ENCODE data around the gene IL15RA.

Gene IL15RA, protein sequence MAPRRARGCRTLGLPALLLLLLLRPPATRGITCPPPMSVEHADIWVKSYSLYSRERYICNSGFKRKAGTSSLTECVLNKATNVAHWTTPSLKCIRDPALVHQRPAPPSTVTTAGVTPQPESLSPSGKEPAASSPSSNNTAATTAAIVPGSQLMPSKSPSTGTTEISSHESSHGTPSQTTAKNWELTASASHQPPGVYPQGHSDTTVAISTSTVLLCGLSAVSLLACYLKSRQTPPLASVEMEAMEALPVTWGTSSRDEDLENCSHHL

DNA sequence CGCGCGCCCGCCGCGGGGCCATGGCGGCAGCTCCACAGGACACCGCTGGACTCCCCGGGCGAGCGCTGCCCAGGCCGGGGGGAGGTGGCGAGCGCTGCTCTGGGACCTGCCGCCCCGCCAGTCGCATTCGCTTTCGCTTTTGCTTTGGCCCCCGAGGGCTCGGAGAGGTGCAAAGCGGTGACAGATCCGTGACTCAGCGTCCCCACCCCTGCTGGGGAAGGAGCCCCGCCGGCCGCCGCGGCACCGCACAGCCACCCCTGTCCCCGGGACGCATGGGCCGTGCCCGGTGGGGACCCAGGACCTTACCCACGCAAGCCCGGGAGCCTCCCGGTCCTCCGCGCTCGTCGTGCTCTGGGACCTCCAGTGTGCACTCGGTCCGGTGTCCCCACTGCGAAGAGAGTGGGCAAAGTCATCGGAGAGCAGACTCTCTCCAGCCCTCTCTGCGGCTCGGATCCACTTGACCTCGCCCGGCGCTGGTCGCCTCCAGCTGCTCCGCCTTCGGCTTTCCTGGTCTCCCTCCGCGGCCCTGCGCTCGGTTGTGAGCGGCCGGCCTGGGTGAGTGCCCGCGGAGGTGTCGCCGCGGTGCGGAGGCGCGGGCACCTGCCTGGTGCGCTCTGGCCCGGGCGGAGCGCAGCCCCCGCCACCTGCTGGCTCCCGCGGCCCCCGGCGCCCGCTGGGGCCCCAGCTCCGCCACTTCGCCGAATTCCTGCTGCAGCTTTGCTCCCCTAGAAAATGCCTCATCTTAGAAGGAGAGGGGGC is at the start of gene IL15RA:
TSS of gene IL15RA (minus strand) at position 73 of the 759 bp plus-strand sequence. CDS start at position 22, 51 bp downstream.
- peak; percentile 76 for DNase-seq (ENCODE audit: low spot score)

DNA sequence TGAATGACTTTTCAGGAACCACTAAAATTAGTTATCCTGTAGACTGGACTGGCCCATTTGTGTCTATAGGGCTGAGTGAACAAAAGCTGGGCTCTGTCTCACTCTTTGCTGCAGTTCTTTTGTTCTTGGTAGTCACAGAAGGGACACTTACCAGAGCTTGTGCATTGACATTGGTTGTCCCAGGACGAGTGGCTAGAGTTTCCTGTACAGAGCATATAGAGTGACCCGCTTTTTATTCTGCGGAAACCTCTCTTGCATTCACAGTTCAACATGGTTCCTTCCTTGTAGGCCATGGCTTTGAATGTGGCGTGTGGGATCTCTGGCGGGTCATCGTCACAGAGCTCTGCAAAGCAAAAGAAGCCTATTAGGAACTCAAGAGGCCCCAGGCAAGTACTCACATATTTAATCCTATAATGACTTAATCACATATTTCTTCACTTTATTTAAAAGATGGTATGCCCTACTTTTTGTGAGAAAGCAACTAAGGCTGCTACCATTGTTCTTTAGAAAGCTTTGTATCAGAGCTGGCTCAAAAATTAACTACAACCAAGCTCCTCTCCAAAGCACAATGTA is 48.4 kb upstream of the IL15RA start:
- DNase-seq (ENCODE audit: low spot score) = no peak

DNA sequence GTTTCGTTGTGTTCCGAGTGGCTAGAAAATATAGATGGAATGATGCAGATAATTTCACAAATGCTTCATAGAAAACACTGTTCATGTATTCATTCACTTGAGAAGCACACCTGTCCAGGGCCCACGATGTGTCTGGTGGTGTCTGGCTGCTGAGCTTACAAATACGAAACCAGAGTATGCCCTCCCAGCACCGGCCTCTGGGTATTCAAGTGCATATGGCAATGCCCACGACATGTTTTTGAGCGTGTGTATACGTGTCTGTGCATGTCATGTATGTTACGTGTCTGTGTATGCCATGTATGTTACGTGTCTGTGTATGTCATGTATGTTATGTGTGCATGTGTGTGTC is 47.0 kb upstream of the IL15RA start:
- DNase-seq (ENCODE audit: low spot score) = no peak

DNA sequence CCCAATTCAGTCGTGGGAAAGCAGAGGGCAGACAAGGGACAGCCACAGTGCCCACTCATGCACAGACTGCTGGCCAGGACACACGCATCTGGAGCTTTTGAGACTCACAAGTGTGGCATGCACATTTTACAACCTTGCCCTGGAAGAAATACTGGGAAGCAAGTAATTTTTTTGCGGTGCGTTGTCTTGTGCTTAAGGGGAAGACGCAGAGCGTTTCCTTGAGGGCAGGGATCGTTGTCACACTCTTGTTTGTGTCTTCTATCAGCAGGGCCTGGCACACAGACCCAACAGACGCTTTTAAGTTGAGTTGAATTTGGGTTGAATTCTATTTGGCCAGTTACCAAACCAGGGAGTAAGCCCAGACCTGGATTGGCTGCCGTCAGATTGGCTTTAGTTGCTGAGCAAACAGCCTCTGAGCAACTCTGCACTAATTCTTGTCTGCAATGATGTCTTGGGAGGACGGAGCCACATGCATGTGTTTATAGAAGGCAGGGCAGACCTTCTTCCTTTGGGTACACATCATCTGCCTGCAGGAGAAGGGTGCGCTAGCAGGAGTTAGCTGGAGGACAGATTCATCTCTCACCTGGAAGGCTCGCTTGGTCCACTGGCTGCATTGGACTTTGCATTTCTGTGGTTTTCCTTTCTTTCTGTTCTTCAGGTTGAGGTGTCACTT is 46.5 kb upstream of the IL15RA start:
- DNase-seq (ENCODE audit: low spot score) = no peak

DNA sequence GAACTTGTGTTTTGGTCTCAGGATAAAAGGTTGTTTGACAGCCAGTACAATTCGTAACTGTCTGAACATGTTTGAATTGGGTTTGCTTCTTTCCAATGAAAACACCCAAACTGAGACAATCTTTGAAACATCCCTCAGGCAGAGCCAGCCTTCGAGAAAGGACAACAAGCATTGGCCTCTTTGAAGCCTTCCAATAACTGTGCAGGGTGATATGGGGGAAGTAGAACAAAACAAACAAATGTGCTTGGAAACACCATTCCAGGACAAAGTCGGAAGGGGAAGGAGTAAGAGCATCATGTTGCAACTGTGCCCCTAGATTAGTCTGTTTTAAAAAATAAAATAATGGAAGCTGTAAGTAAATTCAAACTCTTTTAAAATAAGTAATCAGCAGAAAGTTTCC is 45.3 kb upstream of the IL15RA start:
- no peak for DNase-seq (ENCODE audit: low spot score)

DNA sequence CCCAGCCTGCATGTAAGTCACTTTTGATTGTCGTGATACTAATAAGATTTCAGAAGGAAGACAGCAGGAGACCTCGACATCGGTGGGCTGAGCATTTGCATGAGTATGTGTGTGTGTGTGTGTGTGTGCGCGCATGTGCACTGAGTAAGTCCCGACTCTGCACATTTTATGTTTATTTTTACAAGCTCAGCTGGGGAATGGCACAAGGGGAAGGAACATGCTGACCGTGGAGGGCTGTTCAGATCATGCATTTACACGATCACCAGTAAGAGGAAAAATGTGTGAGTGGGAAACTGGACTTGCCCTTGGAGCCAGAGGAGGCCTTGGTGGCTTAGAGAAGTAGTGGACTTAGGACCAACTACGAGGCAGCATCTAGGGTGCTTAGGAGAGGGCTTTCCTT is 43.5 kb upstream of the IL15RA start:
- no peak for DNase-seq (ENCODE audit: low spot score)

DNA sequence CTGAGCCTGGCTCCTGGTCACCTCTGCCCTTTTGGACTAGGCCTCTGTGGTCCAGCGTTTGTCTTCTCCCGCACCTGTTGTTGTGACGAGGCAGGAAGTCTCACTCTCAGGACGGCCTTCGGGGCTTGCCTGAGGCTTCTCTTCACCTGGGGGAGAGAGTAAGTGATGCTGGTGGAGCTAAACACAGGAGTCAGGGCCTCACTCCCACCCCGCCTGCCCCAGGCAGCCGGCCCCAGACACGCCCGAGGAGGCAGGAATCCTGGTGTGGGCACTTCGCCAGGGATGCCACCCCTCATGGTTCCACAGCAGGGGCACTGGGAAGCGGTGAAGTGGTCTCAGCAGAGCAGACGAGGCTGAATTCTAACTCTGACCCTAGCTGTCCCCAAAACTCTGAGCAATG is 42.5 kb upstream of the IL15RA start:
- DNase-seq (ENCODE audit: low spot score) = no peak

DNA sequence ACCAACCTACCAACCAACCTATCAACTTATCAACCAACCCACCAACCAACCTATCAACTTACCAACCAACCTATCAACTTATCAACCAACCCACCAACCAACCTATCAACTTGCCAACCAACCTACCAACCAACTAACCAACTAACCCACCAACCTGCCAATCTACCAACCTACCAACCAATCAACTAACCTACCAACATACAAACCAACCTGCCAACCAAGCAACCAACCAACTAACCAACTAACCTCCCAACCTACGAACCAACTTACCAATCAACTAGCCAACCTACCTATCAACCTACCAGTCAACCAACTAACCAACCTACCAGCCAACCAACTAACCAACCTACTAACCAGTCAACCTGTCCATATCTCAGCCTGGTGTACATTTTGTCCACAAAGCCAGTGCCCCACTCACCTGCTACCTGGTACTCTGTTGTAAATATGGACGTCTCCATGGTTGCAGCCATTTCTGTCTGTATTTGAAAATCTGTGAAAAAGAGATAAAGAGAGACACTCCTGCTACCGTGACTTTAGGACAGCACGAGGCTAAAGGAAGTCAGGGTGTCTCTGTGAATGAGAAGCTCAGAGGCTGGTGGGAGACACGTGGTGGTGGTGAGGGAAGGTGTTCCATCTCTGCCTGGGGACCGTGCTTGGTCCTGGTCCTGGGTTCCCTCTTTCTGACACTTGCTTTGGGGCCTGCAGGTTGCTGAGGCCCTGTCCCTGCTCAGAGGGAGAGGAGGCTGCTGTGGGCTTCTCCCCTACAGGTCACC is 41.9 kb upstream of the IL15RA start:
- no peak for DNase-seq (ENCODE audit: low spot score)

DNA sequence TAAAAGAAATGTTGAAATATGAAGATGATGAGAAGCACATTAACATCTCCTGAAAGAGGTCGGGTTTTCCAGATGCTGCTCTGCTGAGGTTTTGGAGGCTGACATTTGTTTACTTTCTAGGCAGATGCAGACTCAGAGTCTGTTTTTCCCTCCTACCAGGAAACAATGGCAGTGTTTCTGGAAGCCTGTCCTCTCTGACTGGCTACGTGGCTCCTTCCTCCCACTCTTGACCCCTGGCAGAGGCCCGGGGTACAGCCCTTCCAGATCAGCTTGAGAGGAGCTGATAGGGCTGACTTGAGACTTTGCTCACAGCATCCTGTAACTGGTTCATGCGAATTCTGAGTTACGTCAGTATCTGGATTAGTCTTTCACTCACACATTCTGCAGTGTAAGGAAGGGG is 41.1 kb upstream of the IL15RA start:
- no peak for DNase-seq (ENCODE audit: low spot score)

DNA sequence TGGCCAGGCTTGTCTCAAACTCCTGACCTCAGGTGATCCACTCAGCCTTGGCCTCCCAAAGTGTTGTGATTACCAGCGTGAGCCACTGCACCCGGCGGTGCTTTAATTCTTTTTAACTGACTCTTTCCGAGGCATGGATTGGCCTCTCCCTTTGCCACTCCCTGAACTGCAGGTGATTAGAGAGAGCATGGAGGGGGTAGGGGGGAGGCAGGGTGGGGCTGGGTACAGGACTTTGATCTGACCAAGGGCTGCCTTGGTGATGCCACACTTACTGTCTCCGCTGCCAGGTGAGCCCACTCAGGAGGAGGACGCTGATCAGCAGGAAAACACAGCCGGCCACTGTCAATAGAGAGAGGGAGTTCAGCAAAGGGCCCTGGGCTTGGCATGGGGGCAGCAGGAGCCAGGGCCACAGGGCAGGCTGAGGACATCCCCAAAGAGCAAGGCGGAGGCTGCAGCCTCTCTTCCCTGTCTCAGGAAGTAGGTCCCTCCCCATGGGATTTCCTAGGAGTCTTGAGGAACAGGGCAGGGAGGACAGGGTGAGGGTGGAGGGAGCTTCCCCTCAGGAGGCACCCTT is 40.5 kb upstream of the IL15RA start:
- DNase-seq (ENCODE audit: low spot score) = no peak

DNA sequence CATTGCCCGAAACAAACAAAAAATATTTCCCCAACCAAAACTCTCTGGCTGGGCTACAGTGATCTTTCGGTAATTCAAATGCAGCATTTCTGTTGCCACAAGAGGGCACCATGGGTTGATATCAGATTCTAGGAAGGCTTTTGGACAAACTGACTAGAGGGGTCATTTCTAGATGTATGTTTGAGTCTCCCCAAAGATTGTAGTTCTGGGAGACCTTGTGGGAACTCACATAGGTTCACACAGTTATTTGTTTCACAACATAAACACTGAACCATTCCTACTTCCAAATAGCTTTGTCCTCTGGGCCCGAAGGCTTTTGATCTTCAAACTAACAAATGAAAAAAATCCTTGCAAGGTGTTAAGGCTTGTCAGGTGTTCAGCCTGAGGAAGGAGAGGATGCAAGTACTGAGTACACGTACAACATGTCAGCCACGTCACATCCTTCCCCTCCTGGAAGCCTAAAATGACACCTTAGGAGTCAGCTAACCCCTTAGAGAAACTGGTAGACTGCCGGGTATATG is 37.0 kb upstream of the IL15RA start:
- no peak for DNase-seq (ENCODE audit: low spot score)

DNA sequence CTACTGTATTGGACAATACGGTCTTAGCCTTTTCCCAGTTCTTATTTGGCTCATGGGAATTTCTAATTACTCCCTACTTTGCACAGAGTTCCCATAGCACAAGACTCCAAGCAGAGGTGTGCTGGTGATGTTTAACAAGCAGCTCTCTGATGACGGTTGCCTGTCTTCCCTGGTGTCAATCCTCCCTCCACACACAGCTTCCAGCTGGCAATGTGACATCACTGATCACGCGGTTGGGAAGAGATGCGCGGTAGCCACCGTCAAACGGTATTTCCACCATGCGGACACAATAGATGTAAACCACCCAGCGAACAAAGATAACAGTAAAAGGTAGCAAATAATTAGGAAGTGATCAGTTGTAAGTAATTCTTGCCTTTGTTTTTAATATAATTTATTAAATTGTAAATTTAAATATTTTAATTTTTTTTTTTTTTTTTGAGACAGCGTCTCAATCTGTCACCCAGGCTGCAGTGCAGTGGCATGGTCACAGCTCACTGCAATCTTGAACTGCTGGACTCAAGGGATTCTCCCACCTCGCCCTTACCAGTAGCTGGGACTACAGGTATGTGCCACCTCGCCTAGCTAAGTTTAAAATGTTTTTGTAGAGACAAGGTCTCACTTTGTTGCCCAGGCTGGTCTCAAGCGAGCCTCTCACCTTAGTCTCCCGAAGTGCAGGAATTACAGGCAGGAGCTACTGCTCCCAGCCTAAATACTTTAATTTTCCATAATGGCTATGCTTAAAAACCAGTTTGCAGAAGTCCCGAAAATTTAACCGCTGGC is 36.3 kb upstream of the IL15RA start:
- no peak for DNase-seq (ENCODE audit: low spot score)

DNA sequence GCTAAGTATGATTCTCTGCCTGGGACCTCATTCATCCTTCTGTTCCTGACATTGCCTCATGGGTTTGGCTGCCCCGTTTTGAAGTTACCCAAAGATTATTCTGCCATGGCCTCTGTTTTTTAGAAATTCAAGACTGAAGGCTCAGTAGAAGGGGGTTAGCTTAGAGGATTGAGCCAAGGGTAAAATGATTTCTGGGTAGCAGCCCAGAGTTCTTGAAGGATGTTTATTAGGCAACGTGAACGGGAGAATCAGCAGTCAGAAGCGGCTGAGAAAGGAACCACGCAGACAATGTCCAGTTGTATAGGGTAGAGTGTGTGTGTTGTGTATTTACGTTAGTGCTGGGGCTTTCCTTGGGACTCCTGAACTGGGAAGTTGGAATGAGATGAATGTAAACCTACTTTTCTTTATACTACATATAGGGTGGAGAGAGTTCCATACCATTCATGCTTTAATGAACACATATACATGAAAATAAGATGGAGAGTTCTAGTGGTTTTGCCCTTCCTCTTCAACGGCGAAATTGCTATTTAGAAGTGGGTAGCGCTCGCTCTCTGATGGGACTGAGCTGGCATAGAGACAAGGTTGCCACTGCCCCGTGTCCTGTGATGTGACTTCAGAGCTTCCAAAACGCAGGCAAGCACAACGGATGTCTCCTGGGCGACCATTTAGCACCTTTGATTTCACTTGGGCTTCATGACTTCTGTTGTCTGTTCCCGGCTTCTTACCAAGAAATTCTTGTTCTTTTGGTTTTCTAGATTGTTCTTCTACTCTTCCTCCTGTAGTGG is 35.0 kb upstream of the IL15RA start:
- no peak for DNase-seq (ENCODE audit: low spot score)

DNA sequence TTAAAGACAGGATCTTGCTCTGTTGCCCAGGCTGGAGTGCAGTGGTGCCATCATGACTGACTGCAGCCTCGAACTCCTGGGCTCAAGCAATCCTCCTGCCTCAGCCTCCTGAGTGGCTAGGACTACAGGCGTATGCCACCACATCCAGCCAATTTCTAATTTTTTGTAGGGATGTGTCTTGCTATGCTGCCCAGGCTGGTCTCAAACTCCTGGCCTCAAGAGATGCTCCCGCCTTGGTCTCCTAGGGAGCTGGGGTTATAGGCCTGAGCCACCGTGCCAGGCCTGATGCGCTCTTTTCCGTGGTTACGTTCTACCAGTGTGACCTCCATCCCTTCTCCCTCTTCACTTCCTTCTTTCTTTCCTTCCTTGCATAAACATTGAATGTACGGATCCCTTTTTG is 34.2 kb upstream of the IL15RA start:
- DNase-seq (ENCODE audit: low spot score) = no peak

DNA sequence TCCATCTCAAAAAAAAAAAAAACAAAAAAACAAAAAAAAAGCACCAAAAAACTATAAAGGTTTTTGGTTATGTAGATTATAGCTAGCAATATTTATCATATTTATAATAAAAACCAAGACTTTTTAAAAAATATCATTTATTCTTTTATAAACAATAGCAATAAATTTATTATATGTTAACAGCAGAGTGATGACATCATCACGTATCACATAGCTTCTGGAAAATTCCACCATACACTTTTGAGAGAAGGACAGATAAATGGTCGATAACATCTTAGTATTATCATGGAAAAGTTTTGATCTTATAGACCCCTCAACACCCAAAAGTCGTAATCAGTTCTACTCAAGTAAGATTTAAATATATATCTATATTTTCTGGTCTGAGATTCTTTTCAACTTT is 33.2 kb upstream of the IL15RA start:
- no peak for DNase-seq (ENCODE audit: low spot score)

DNA sequence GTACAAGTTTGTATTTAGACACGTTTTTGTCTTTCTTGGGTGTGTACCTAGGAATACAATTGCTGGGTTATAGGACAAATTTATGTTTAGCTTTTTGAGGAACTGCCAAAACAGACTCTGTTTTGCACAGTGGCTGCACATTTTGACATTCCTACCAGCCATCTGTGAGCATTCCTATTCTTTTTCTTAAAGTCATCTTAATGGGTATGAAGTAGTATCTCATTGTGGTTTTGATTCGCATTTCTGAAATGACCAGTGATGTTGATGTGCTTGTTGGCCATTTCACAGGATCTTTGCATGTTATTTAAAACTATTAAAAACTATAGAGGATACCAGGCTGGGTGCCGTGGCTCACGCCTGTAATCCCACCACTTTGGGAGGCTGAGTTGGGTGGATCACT is 32.6 kb upstream of the IL15RA start:
- DNase-seq (ENCODE audit: low spot score) = no peak

DNA sequence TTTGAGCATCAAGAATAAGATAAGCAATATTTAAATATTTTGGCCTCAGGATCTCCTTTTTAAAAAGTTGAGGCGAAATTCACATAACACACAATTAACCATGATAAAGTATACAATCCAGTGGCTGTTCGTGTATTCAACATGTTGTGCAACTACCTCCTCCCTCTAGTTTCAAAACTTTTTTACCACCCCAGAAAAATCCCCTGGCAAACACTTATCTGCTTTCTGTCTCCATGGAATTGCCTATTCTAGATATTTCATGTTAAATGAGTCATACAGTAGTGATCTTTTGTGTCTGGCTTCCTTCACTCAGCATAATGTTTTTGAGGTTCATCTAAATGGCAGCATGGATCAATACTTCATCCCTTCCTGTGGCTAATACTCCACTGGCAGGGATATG is 31.8 kb upstream of the IL15RA start:
- no peak for DNase-seq (ENCODE audit: low spot score)

DNA sequence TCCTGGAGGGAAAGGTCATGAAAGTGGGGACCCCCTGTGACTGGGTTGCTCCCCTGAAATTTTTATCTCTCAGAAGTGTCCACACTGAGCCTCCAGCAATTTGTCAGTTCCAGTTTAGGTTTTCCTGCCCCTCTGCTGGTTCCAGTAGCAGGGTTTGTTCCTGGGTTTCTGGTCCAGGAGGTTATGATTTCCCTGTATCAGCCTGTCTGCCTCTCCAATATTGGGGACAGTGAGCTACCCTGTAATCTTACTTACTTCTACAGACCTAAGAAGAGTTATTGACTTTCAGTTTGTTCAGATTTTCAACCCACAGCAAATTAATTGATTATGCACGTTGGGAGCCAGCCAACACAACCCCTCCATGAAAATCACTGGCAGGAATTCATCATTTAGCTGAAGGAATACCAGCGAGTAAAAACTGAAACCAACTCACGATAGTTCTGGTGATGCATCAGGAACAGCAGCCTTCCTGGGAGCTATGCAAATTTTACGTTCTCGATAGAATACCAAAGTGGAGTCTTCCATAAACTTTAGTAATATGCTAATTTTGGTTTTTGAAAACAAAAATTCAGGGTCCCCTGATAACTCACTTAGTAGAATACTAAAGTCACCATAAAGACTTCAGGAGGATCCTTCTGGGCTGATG is 31.3 kb upstream of the IL15RA start:
- DNase-seq (ENCODE audit: low spot score) = no peak

DNA sequence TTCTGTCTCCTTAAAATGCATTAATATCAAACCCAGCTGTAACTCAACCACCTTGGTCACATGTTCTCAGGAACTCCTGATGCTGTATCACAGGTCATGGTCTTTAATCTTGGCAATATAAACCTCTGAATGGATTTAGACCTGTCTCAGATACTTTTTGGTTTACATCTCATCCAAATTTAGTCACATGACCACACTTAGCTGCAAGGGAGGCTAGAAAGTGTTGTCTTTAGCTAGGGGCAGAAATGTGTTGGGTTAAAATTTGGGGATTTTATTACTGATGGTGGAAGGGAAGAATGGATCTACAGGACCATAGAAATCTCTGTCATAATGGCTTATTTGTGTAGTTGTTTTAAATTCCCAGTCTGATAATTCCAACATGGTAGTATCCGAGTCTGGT is 29.6 kb upstream of the IL15RA start:
- DNase-seq (ENCODE audit: low spot score) = no peak

DNA sequence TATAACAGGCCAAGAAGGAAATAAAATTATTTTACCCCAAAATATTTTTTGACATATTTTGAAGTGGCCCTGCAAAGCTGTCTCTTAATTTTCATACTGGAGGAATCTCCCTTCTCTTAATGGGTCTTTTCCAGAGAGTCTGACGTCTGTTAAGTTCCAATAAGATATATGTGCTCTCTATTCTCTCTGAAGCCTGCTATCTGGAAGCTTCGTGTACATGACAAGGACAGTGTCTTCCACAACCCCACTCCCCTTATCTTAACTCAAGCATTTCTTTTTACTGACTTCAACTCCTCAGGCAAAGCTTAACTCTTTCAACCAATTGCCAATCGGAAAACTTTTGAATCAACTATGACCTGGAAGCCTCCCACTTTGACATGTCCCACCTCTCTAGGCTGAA is 29.2 kb upstream of the IL15RA start:
- no peak for DNase-seq (ENCODE audit: low spot score)

All from left forelimb (tissue), 1 donor.